ENCODE results near the gene C1QA. TPM values are rescaled to one million over a fixed set of nuclear protein-coding genes. Genes with fewer than 3 reads are reported as not detected.

The C1QA gene
- total RNA-seq, 1 donor, result not detected

DNA sequence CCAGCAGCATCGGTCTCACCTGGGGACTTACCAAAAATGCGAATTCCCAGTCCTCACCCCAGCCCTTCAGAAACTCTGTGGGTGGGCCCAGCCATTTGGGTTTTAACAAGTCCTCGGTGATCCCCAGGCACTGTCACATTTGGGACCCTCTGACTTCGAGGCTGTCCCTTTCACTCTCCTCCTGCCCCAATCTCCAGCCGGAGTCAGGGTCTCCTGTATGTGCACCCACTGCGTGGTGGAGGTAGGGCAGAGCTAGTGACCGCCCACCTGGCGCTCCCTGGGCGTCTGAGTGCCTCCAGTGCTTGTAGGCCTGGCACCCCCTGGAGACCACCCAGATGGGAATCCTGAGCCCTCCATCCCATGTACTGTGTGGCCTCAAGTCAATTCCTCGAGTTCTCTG, 42.0 kb upstream of the C1QA start:
- no peak for DNase-seq (ENCODE audit: low read depth)
- TF ChIP-seq, protein P1, sequence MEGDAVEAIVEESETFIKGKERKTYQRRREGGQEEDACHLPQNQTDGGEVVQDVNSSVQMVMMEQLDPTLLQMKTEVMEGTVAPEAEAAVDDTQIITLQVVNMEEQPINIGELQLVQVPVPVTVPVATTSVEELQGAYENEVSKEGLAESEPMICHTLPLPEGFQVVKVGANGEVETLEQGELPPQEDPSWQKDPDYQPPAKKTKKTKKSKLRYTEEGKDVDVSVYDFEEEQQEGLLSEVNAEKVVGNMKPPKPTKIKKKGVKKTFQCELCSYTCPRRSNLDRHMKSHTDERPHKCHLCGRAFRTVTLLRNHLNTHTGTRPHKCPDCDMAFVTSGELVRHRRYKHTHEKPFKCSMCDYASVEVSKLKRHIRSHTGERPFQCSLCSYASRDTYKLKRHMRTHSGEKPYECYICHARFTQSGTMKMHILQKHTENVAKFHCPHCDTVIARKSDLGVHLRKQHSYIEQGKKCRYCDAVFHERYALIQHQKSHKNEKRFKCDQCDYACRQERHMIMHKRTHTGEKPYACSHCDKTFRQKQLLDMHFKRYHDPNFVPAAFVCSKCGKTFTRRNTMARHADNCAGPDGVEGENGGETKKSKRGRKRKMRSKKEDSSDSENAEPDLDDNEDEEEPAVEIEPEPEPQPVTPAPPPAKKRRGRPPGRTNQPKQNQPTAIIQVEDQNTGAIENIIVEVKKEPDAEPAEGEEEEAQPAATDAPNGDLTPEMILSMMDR (IDR thresholded peaks at IDR 0.05; ENCODE audit: insufficient read depth, low read depth, low read length), result no peak
- H3K4me3 ChIP-seq (ENCODE audit: low read depth, low read length), result no peak overlapping the region

DNA sequence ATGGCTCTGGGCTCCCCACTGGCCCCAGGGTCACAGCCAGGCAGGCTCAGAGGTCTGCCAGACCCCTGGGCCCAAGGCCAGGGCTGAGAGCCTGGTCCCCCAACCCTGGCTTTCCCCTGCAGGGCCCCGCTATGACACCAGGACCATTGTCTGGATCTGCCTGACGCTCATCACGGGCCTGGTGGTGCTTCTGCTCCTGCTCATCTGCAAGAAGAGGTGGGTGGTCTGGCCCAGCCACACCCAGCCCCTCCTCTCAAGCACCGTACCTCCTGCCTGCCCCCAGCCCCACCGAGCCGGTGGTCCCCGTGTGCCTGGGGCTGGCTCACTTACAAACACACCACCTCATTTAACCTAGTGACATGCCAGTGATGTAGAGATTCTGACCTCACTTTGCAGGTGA, 41.3 kb upstream of the C1QA start:
- TF ChIP-seq, protein P1 (IDR thresholded peaks at IDR 0.05; ENCODE audit: insufficient read depth, low read depth, low read length), result no peak
- no peak for DNase-seq (ENCODE audit: low read depth)
- no peak overlapping the region for H3K4me3 ChIP-seq (ENCODE audit: low read depth, low read length)

DNA sequence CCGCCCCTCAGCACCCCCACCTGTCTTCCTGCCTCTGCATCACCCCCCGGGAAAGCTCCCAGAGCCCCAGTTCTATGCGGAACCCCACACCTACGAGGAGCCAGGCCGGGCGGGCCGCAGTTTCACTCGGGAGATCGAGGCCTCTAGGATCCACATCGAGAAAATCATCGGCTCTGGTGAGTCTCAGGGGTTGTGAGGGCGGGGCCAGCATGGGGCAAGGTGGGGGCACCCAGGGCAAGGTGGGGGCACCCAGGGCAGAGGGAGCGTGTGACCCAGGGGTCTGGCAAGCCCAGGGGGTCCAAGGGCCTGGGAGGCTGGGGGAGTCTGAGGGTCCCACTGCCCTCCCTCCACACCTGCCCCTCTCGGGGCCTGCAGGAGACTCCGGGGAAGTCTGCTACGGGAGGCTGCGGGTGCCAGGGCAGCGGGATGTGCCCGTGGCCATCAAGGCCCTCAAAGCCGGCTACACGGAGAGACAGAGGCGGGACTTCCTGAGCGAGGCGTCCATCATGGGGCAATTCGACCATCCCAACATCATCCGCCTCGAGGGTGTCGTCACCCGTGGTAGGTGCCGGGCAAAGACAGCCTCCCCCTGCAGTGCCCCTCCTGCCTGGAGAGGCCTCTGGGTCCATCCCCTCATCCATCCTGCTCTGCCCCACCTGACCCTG, 39.0 kb upstream of the C1QA start:
- H3K4me3 ChIP-seq (ENCODE audit: low read depth, low read length), result no peak overlapping the region
- TF ChIP-seq, protein P1 (IDR thresholded peaks at IDR 0.05; ENCODE audit: insufficient read depth, low read depth, low read length), result no peak
- DNase-seq (ENCODE audit: low read depth), result no peak

DNA sequence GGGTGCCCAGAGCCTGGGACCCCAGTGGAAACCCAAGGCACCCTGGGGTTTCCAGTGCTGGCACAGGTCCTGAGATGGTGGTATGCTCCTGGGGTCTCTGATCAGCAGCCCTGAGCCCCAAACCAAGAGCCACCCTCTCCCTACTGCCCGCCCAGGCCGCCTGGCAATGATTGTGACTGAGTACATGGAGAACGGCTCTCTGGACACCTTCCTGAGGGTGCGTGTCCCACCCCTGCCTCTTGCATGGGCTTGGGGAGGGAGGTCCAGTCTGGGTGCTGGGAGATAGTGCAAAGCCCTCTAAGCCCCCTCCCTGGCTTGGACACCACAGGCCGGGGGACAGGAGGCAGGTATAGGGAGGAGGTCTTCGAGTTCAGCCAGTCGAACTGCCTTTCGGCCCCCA, 38.4 kb upstream of the C1QA start:
- no peak for DNase-seq (ENCODE audit: low read depth)
- TF ChIP-seq, protein P1 (IDR thresholded peaks at IDR 0.05; ENCODE audit: insufficient read depth, low read depth, low read length), result no peak
- no peak overlapping the region for H3K4me3 ChIP-seq (ENCODE audit: low read depth, low read length)

DNA sequence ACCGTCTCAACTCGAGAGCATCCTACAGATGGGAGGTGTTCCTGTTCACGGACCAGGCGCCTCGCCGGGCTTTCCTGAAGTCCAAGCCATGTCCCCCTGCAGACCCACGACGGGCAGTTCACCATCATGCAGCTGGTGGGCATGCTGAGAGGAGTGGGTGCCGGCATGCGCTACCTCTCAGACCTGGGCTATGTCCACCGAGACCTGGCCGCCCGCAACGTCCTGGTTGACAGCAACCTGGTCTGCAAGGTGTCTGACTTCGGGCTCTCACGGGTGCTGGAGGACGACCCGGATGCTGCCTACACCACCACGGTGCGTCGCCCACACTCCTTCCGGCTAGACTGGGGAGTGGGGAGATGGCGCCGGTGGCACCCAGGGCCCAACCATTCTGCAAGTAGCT, 37.7 kb upstream of the C1QA start:
- TF ChIP-seq, protein P1 (IDR thresholded peaks at IDR 0.05; ENCODE audit: insufficient read depth, low read depth, low read length), result no peak
- DNase-seq (ENCODE audit: low read depth), result no peak
- no peak overlapping the region for H3K4me3 ChIP-seq (ENCODE audit: low read depth, low read length)

DNA sequence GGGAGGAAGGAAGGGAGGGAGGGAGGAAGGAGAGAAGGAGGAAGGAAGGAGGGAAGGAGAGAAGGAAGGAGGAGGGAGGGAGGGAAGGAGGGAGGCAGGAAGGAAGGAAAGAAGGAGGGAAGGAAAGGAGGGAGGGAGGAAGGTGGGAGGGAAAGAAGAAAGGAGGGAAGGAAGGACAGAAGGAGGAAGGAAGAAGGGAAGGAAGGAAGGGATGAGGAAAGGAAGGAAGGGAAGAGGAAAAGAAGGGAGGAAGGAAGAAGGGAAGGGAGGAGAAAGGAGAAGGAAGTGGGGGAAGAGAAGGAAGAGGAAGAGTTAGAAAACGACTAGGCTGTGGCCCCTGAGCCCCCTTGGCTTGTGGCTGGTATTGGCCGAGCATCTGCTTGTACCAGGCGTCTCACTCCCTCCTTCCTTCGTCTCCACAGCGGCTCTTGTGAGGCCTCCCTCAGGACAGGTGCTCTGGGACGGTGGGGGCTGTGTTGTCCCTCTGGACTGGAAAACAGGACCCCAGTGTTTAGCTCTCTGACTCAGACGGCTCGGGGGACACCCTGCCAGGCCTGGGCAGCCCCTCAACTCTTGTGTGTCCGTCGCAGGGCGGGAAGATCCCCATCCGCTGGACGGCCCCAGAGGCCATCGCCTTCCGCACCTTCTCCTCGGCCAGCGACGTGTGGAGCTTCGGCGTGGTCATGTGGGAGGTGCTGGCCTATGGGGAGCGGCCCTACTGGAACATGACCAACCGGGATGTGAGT, 36.2 kb upstream of the C1QA start:
- DNase-seq (ENCODE audit: low read depth), result no peak
- no peak overlapping the region for H3K4me3 ChIP-seq (ENCODE audit: low read depth, low read length)
- TF ChIP-seq, protein P1 (IDR thresholded peaks at IDR 0.05; ENCODE audit: insufficient read depth, low read depth, low read length), result no peak
